Measurements from ENCODE around the gene CPXCR1.

CPXCR1 gene

DNA sequence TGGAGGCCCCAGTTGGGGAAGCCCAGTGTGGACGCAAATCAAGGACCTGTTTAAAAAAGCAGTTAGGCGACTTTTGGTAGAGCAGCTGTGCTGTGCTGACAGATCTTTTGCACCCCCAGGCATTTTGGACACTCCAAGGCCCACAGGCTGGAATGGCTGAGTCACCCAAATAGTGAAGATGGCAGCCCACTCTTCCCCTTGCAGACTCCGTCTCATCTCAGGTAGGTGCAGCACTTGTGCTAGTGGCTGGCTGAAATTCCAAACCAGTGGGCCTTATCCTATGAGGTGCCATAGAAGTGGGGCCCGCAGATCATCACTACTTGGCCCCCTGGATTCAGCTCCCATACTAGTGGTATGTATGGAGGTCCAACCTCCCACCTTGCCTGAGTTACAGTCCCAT lies 42.8 kb downstream of the CPXCR1 start:
- H2AFZ ChIP-seq (ENCODE audit: low read length): no peak overlapping the region
- H3K4me2 ChIP-seq (ENCODE audit: low read length): no peak overlapping the region
- H3K27me3 ChIP-seq (ENCODE audit: insufficient read depth, low read length): no peaks in the 10 kb centered on the region
- no peaks in the 10 kb centered on the region for H3K36me3 ChIP-seq (ENCODE audit: insufficient read depth, low read length)
- no peaks in the 10 kb centered on the region for H3K79me2 ChIP-seq (ENCODE audit: insufficient read depth, low read length)
- H3K4me3 ChIP-seq (ENCODE audit: low read depth, low read length, poor library complexity, severe bottlenecking): no peak overlapping the region
- H3K4me1 ChIP-seq (ENCODE audit: insufficient read depth, low read length, severe bottlenecking): no peaks in the 10 kb centered on the region
- H3K9me3 ChIP-seq (ENCODE audit: low read length): no peaks in the 10 kb centered on the region
- H3K27ac ChIP-seq (ENCODE audit: low read depth, low read length, poor library complexity, severe bottlenecking): no peak overlapping the region
- no peaks in the 10 kb centered on the region for H3K9me2 ChIP-seq (ENCODE audit: low read depth, low read length)
- no peaks in the 10 kb centered on the region for H4K20me1 ChIP-seq (ENCODE audit: insufficient read depth, low read length)
- TF ChIP-seq, protein P1, sequence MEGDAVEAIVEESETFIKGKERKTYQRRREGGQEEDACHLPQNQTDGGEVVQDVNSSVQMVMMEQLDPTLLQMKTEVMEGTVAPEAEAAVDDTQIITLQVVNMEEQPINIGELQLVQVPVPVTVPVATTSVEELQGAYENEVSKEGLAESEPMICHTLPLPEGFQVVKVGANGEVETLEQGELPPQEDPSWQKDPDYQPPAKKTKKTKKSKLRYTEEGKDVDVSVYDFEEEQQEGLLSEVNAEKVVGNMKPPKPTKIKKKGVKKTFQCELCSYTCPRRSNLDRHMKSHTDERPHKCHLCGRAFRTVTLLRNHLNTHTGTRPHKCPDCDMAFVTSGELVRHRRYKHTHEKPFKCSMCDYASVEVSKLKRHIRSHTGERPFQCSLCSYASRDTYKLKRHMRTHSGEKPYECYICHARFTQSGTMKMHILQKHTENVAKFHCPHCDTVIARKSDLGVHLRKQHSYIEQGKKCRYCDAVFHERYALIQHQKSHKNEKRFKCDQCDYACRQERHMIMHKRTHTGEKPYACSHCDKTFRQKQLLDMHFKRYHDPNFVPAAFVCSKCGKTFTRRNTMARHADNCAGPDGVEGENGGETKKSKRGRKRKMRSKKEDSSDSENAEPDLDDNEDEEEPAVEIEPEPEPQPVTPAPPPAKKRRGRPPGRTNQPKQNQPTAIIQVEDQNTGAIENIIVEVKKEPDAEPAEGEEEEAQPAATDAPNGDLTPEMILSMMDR (IDR thresholded peaks at IDR 0.05; ENCODE audit: low read length): no peak
- TF ChIP-seq EZH2 (IDR thresholded peaks at IDR 0.05; ENCODE audit: borderline replicate concordance, low read length): no peak
- H3K9ac ChIP-seq (ENCODE audit: low read length): no peak overlapping the region
- no peaks in the 10 kb centered on the region for H3F3A ChIP-seq (ENCODE audit: insufficient read depth, low read length)

All from OCI-LY1 (cell line).